Parathyroid adenoma (tissue), 2 donors: ENCODE measurements around the gene SMYD4.
A peak's percentile ranks its signal among the peaks of the same experiment; 100 is the strongest.

ENCODE experiments used
- H2AFZ ChIP-seq: fragments of 300-600 bp; sonication (generic); one replicate; pipeline ENCODE4 v1.7.0; 2017; ENCODE audit warnings: antibody characterized with exemption, mild to moderate bottlenecking
- H3K27ac ChIP-seq: fragments of 300-600 bp; sonication (generic); one replicate; pipeline ENCODE4 v1.7.0; 2017
- H3K27me3 ChIP-seq: fragments of 300-600 bp; sonication (generic); one replicate; pipeline ENCODE4 v1.7.0; 2017; ENCODE audit warnings: low read length; ENCODE audit not compliant: control insufficient read depth, insufficient read depth
- H3K36me3 ChIP-seq: fragments of 300-600 bp; sonication (generic); one replicate; pipeline ENCODE4 v1.7.0; 2017; ENCODE audit warnings: low read length; ENCODE audit not compliant: control insufficient read depth, insufficient read depth
- H3K4me1 ChIP-seq: fragments of 300-600 bp; sonication (generic); one replicate; pipeline ENCODE4 v1.7.0; 2017; ENCODE audit warnings: control low read depth
- H3K4me2 ChIP-seq: fragments of 300-600 bp; sonication (generic); one replicate; pipeline ENCODE4 v1.7.0; 2017; ENCODE audit warnings: low read length
- H3K4me3 ChIP-seq: fragments of 300-600 bp; sonication (generic); one replicate; pipeline ENCODE4 v1.7.0; 2017; ENCODE audit warnings: low read depth, low read length
- H3K79me2 ChIP-seq: fragments of 300-600 bp; sonication (generic); one replicate; pipeline ENCODE4 v1.7.0; 2017; ENCODE audit warnings: control low read depth
- H3K9ac ChIP-seq: fragments of 300-600 bp; sonication (generic); one replicate; pipeline ENCODE4 v1.7.0; 2017; ENCODE audit warnings: mild to moderate bottlenecking
- H3K9me3 ChIP-seq: fragments of 300-600 bp; sonication (generic); one replicate; pipeline ENCODE4 v1.7.0; 2017; ENCODE audit warnings: low read length; ENCODE audit not compliant: control insufficient read depth
- CTCF ChIP-seq: fragments of 300-600 bp; sonication (generic); IDR thresholded peaks from one replicate; pipeline ENCODE4 v1.7.0; 2017; ENCODE audit warnings: antibody characterized with exemption, mild to moderate bottlenecking
- donor health status: primary hyperparathyroidism.

Gene SMYD4

GRCh38 chr17:1762901-1763898 is 66.5 kb downstream of the SMYD4 start:
- Histone ChIP-seq H3K27me3 (no peaks in the 10 kb centered on the region), H3K9ac (no peak overlapping the region), H3K4me3 (no peak overlapping the region), H3K4me1 (no peaks in the 10 kb centered on the region), H3K36me3 (no peaks in the 10 kb centered on the region), H3K9me3 (no peaks in the 10 kb centered on the region), H2AFZ (no peak overlapping the region), H3K79me2 (no peaks in the 10 kb centered on the region), H3K4me2 (no peak overlapping the region), H3K27ac (peak overlapping the region; percentile 15)
- no peak for TF ChIP-seq CTCF

GRCh38 chr17:1762233-1762900 is 67.3 kb downstream of the SMYD4 start:
- no peak for TF ChIP-seq CTCF
- no peaks in the 10 kb centered on the region for H3K9me3 ChIP-seq
- H3K79me2 ChIP-seq = no peaks in the 10 kb centered on the region
- no peak overlapping the region for H2AFZ ChIP-seq
- peak overlapping the region; percentile 15 for H3K27ac ChIP-seq
- H3K4me2 ChIP-seq = no peak overlapping the region
- no peaks in the 10 kb centered on the region for H3K27me3 ChIP-seq
- no peaks in the 10 kb centered on the region for H3K36me3 ChIP-seq
- no peaks in the 10 kb centered on the region for H3K4me1 ChIP-seq
- no peak overlapping the region for H3K4me3 ChIP-seq
- H3K9ac ChIP-seq = no peak overlapping the region

- no peak for TF ChIP-seq CTCF
- H3K9me3 ChIP-seq = no peaks in the 10 kb centered on the region
- H3K4me3 ChIP-seq = no peak overlapping the region
- no peaks in the 10 kb centered on the region for H3K4me1 ChIP-seq
- no peak overlapping the region for H3K9ac ChIP-seq
- no peak overlapping the region for H2AFZ ChIP-seq
- no peaks in the 10 kb centered on the region for H3K27me3 ChIP-seq
- H3K4me2 ChIP-seq = no peak overlapping the region
- no peaks in the 10 kb centered on the region for H3K36me3 ChIP-seq
- H3K79me2 ChIP-seq = no peaks in the 10 kb centered on the region
- no peak overlapping the region for H3K27ac ChIP-seq
Observed at GRCh38 chr17:1759529-1759928, 70.2 kb downstream of the SMYD4 start.

GRCh38 chr17:1758807-1759206 is 70.9 kb downstream of the SMYD4 start:
- no peaks in the 10 kb centered on the region for H3K36me3 ChIP-seq
- no peak overlapping the region for H2AFZ ChIP-seq
- TF ChIP-seq CTCF = no peak
- no peak overlapping the region for H3K9ac ChIP-seq
- H3K4me1 ChIP-seq = no peaks in the 10 kb centered on the region
- H3K4me2 ChIP-seq = no peak overlapping the region
- H3K4me3 ChIP-seq = no peak overlapping the region
- H3K27me3 ChIP-seq = no peaks in the 10 kb centered on the region
- H3K9me3 ChIP-seq = no peaks in the 10 kb centered on the region
- H3K79me2 ChIP-seq = no peaks in the 10 kb centered on the region
- H3K27ac ChIP-seq = no peak overlapping the region
